Activated naive CD4-positive, alpha-beta T cell (primary cell): ENCODE data around the gene VPS35L.
"Not testable (repeated sequence)": the region's sequence is repeated elsewhere in the genome, so short reads cannot be mapped to it uniquely, and the experiment has no call there.

Experiments used
- DNase-seq, 4 experiments: peaks; one replicate each; lab custom pipeline; 2025; lab: John Stamatoyannopoulos, UW

The VPS35L gene

GRCh38 chr16:19654147-19654546, 98.6 kb downstream of the VPS35L start:
- DNase-seq = no peak

GRCh38 chr16:19655242-19655777, 99.8 kb downstream of the VPS35L start:
- DNase-seq = no peak

- no peak for DNase-seq
Observed at GRCh38 chr16:19657831-19658230, 102.3 kb downstream of the VPS35L start.

- DNase-seq = no peak
Observed at GRCh38 chr16:19659554-19659953, 104.1 kb downstream of the VPS35L start.

GRCh38 chr16:19660432-19660831, 104.9 kb downstream of the VPS35L start:
- DNase-seq = no peak

- no peak for DNase-seq
Observed at GRCh38 chr16:19662351-19662750, 106.8 kb downstream of the VPS35L start.

GRCh38 chr16:19664166-19664565, 108.7 kb downstream of the VPS35L start:
- no peak for DNase-seq

- DNase-seq = not testable (repeated sequence)
Observed at GRCh38 chr16:19665313-19665712, 109.8 kb downstream of the VPS35L start.

- no peak for DNase-seq
Observed at GRCh38 chr16:19666477-19666876, 111.0 kb downstream of the VPS35L start.

- DNase-seq = no peak
Observed at GRCh38 chr16:19672378-19672777, 116.9 kb downstream of the VPS35L start.

- DNase-seq = no peak
Observed at GRCh38 chr16:19674485-19674884, 119.0 kb downstream of the VPS35L start.

GRCh38 chr16:19677402-19677801, 121.9 kb downstream of the VPS35L start:
- no peak for DNase-seq

- no peak for DNase-seq
Observed at GRCh38 chr16:19678804-19679203, 123.3 kb downstream of the VPS35L start.

- not testable (repeated sequence) for DNase-seq
Observed at GRCh38 chr16:19679281-19679680, 123.8 kb downstream of the VPS35L start.

- DNase-seq = no peak
Observed at GRCh38 chr16:19680881-19681340, 125.4 kb downstream of the VPS35L start.

- no peak for DNase-seq
Observed at GRCh38 chr16:19681637-19682036, 126.1 kb downstream of the VPS35L start.

GRCh38 chr16:19683453-19684236, 128.1 kb downstream of the VPS35L start:
- DNase-seq = no peak

- no peak for DNase-seq
Observed at GRCh38 chr16:19685176-19685575, 129.7 kb downstream of the VPS35L start.

GRCh38 chr16:19687279-19687678, 131.8 kb downstream of the VPS35L start:
- no peak for DNase-seq

GRCh38 chr16:19688396-19689024, 133.0 kb downstream of the VPS35L start:
- DNase-seq = no peak

- DNase-seq = no peak
Observed at GRCh38 chr16:19689342-19689741, 133.8 kb downstream of the VPS35L start.

GRCh38 chr16:19690196-19690595, 134.7 kb downstream of the VPS35L start:
- no peak for DNase-seq

- no peak for DNase-seq
Observed at GRCh38 chr16:19691161-19691711, 135.7 kb downstream of the VPS35L start.
